Middle frontal gyrus (tissue), 1 donor: ENCODE measurements around the gene XBP1.
"Not testable (repeated sequence)": the region's sequence is repeated elsewhere in the genome, so short reads cannot be mapped to it uniquely, and the experiment has no call there.

Source experiments
- DNase-seq: peaks from one replicate; pipeline ENCODE4 v3.0.0-alpha.2; 2015; ENCODE audit warnings: low spot score; ENCODE audit errors: extremely low spot score

The XBP1 gene

GRCh38 chr22:28793976-28794584, 6.3 kb downstream of the XBP1 start:
- DNase-seq = no peak

GRCh38 chr22:28792491-28793383, 7.6 kb downstream of the XBP1 start:
- DNase-seq = no peak

- no peak for DNase-seq
These were observed 8.4 kb downstream of the XBP1 start for GRCh38 chr22:28791841-28792490.

- DNase-seq = no peak
These were observed 9.2 kb downstream of the XBP1 start for GRCh38 chr22:28791124-28791523.

- no peak for DNase-seq
These were observed 11.8 kb downstream of the XBP1 start for GRCh38 chr22:28788601-28789000.

GRCh38 chr22:28783786-28784671, 16.3 kb downstream of the XBP1 start:
- no peak for DNase-seq

GRCh38 chr22:28780296-28780695, 20.1 kb downstream of the XBP1 start:
- no peak for DNase-seq

- no peak for DNase-seq
These were observed 20.5 kb downstream of the XBP1 start for GRCh38 chr22:28779833-28780232.

- DNase-seq = no peak
These were observed 26.0 kb downstream of the XBP1 start for GRCh38 chr22:28774378-28774777.

- no peak for DNase-seq
These were observed 26.9 kb downstream of the XBP1 start for GRCh38 chr22:28773461-28773867.

- peak; percentile 91 for DNase-seq
These were observed 27.5 kb downstream of the XBP1 start, which contains the start of gene CCDC117 for GRCh38 chr22:28772633-28773460. CCDC117 (plus strand) TSS chr22:28772695; CDS start chr22:28772850, 155 bp downstream.

- no peak for DNase-seq
These were observed 29.1 kb downstream of the XBP1 start for GRCh38 chr22:28771195-28771791.

- no peak for DNase-seq
These were observed 30.8 kb downstream of the XBP1 start for GRCh38 chr22:28769394-28770085.

GRCh38 chr22:28768701-28769393, 31.5 kb downstream of the XBP1 start:
- no peak for DNase-seq

- no peak for DNase-seq
These were observed 33.7 kb downstream of the XBP1 start for GRCh38 chr22:28766628-28767027.

GRCh38 chr22:28762000-28762399, 38.4 kb downstream of the XBP1 start:
- DNase-seq = not testable (repeated sequence)

- DNase-seq = no peak
These were observed 39.0 kb downstream of the XBP1 start for GRCh38 chr22:28761449-28761755.

GRCh38 chr22:28759861-28760560, 40.4 kb downstream of the XBP1 start:
- DNase-seq = no peak
